ENCODE data around the gene LEMD2.

The LEMD2 gene

DNA sequence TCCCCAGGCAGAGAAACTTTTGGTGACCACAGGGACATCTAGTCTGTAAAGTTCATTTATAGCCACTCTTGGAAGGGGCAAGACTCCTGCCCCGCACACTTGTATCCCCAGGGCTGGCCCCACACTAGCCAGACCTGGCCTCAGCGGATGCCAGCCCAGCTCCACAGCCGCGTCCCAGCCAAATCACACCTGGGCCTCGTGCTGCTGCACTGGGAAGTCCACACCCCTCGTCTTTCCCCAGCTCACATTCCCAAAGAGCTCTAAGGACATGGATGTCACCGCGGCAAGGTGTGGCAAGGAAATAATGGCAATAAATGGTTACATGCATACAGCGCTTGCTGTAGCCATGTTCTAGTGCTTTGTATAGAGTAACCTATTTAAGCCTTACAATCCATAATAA is 50.8 kb downstream of the LEMD2 start:
- no peak for DNase-seq (ENCODE audit: low read depth)

DNA sequence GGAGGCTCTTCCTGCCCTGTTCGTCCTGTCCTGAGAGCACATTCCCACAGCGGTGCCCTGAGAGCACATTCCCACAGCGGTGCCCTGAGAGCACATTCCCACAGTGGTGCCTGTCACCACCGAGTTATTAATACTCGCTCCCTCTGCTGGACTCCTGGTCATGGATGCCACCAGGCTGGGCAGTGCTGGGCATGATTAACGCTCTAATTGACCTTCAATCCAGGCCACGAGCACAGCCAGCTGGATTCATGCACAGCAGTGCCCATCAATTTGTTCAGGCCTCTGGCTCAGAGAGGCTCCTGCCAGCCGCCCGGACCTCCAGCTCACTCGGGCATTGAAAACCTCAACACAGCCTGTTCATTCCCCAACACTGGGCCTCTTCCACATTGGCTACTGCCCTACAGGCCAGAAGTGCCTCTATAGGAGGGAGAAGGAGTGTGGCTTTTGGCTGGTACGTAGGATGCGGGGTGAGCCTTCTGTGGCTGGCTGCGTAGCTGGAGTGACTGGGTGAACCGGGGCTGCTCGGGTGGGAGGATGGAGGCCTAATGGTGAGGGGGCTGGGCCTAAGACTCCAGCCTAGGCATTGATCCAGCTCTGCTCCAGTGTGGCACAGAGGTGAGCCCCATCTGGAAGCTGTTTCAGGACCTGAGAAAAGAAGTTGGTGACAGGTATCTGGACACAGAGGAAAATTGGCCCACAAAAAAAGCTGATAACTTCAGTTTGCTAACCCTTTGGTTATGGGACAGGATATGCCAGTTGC is 51.5 kb downstream of the LEMD2 start:
- no peak for DNase-seq (ENCODE audit: low read depth)

DNA sequence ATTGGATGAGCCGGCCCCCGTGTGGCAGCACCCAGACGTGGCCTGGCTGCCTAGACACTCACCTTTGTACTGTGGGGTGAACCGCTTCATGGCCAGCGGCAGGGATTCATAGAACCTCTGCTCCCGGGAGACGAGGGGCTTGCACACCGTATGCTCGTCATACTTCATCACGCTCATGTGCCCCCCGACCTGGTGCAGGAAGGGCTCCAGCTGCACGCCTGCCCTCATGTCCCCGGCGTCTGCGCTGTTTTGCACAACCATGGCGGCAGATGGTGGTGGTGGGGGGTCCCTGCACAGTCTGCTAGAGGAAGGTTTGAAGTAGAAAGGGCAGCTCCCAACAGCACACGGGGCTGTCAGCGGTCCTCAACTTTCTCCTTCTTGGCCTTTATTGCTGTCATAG is 53.7 kb downstream of the LEMD2 start:
- DNase-seq (ENCODE audit: low read depth): no peak

DNA sequence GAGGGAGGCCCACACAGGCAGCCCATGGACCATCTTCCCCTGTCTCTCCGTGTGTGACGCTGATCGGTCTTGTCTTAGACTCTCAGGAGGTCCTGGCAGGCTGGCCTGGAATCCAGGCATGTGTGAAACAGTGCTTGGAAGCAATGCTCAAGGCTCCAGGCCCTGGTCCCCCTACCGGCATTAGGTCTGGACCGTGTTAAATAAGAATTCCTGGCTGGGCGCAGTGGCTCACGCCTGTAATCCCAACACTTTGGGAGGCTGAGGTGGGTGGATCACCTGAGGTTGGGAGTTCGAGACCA is 55.3 kb downstream of the LEMD2 start:
- no peak for DNase-seq (ENCODE audit: low read depth)

DNA sequence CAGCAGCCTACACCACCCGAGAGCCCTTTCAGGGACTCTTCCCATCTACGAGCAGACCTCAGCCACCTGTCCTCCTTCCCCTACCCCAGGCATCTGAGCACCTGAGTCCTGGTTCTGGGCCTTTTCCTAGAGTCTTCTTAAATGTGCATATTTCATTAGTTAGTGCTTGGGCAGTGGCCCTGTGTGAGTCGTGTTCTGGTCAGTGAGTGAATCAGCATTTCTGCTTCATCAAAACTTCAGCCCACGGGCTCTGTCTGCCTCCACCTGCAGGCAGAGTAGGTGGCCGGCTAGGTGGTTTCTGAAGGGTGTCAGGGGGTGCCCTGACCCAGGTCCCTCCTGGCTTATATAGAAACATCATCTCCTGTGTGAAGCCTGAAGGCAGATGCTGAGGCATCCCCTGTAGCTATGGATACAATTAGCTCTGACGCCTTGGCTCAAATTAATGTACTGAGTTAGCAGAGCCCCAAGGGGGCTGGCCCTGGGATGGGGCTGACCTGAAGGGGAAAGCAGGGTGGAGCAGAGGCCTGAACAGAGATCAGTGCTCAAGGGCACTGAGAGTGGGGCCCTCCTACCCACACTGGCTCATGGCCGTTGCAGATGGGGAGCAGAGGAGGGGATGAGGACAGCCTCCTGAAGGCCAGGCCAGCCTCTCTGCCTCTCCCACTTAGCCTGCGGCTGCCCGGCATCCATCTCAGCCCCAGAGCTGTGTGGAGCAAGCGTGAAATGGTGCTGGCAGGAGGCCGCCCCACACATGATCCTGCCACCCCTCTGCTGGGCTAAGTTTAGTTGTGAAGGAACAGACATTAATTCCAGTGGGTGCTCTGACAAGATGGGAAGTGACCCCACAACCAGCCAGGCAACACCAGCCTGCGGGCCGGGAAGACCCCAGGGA is 55.9 kb downstream of the LEMD2 start:
- DNase-seq (ENCODE audit: low read depth): no peak

DNA sequence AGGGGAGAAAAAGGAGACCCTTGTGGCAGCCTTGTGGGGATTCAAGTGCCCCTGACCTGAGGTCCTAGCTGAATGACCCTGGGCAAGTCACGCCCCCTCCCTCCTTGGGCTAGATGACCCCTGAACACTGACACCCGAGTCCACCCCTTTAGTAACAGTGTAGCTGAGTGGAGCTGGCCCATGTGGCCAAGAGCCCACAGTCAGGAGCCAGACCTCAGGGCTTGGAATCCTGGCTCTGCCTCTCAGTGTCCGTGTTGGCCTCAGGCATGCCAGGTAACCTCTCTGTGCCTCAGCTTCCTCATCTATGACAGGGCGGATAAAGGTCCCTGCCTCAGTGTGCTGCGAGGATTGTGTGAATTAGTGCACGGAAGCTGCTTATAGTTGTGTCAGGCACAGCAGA is 56.5 kb downstream of the LEMD2 start:
- DNase-seq (ENCODE audit: low read depth): no peak

DNA sequence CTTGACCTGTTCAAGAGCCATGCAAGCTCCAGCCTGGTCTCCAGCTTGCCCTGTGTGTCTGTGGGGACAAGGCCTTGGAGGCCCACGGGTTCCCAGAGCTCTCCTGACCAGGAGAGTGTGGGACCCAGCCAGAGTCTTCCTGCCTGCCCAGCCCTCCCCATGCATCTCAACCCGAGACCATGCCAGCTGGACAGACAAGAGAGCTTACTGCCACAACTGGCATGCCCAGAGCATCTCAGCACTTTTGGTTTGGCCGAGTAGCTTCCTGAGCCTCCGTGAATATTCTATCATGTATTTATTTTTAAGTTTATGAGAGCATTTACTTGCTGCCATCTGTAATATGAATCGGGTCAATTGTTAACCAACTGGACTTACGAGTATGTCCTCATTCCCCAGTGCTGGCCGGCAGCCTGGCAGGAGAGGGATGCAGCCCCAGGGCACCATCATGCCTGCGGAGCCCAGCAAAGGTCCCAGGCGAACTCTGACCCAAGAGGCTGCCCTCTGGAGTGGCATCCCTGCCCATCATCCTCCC is 57.1 kb downstream of the LEMD2 start:
- DNase-seq (ENCODE audit: low read depth): no peak

DNA sequence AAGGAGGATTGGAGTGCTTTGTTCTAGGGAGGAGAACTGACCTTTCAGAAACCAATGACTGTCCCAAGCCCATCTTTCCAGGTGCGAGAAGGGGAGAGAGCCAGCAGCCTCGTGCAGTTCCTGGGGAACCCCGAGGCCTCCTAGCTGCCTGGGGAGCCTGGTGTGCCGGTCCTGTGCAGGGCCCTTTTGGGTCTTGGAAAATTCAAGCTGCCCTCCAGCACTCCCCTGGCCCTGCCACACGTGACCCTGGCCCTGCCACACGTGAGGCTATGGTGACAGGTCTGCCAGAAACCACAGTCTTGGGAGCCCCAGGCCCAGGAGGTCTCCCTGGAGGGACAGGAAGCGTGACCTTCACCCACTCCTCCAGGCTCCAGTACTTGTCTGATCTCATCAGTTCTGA is 57.9 kb downstream of the LEMD2 start:
- no peak for DNase-seq (ENCODE audit: low read depth)

DNA sequence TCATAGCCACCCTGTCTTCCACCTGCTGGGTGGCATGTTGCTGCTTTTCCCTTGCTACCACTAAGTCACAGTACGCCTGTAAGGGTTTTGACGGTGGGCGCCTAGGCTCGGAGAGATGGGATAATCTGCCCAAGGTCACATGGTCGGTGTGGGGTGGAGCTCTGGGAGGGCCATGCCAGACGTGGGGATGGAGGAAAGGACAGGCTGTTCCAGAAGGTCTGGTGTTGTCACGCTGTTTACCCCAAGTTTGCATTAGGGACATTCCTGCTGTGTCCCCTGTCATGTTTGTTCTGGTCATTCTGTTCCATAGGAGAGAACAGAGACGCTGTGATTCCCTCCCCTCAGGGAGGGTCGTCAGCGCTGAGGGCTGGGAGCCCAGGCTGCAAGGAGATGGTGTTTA is 58.3 kb downstream of the LEMD2 start:
- no peak for DNase-seq (ENCODE audit: low read depth)

DNA sequence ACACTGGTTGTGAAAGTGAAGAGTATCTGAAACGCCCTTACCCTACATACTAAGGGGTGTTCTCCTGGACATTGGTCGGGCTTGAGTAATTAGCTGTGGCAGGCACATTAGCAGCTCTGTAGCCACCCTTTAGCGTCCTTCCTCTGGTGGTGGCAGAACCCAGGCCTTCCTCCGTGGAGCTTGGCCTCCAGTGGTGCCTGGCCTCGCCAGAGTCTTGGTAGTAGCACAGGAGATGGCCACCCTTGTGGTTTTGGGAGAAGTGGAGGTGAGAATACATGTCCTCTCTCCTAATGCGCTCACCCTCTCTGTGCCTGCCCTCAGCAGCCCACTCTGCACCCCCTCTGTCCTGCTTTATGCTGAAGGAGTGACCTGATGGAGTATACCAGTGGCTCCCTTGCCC is 59.9 kb downstream of the LEMD2 start:
- no peak for DNase-seq (ENCODE audit: low read depth)

DNA sequence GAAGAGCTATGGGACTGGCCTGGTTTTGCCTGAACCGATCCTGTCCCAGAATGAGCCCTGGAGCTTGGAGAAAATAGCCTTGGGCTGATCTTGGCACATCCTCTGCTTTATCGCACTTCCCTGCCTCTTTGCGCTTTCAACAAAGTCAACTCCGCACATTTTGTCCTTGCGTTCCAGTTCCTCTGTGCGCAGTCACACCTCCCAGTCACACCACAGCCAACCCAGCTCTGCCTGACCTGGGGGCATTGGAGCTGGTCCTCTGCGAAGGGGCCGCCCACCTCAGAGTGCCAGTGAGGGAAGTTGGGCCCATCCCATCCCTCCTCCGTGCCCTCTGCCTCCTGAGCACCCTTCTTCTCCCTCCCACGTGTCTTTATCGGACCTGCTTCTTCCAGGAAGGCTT is 60.5 kb downstream of the LEMD2 start:
- DNase-seq (ENCODE audit: low read depth): no peak

DNA sequence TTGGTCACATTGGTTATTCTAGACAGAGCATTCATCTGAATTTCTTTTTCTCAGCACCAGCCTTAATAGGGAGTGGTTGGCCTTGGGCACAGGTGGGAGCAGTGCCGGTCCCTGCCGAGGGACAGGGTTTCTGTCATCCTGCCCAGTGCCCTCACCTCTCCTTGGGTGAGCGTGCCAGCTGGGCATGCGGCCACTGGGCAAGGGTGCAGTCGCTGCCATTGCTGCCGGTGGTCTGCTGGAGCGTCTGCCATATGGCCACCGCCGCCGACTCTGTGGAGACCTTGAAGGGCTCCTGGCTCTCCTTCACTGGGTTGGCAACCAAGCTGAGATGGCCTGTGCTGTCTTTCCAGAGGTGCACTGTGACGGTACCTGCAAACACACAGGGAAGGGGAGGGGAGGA is 61.0 kb downstream of the LEMD2 start:
- DNase-seq (ENCODE audit: low read depth): no peak

DNA sequence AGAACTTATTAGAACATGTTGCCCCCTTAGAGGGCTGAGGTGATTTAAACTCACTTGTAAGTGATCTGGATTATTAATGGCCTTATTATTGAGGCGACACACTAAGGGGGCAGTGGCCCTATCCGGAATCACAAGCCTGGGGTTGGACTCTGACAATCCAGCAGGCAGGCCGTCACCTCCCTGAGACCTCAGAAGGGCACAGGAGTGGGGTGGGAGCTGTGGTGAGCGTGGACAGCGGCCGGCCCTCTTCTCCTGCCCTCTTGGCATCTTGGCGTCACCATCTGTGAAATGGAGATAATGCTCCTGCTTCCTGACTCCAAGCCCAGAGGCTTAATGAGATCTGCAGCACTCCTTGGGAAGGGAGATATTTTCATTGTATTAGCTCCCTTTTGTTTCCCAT is 61.8 kb downstream of the LEMD2 start:
- DNase-seq (ENCODE audit: low read depth): no peak

DNA sequence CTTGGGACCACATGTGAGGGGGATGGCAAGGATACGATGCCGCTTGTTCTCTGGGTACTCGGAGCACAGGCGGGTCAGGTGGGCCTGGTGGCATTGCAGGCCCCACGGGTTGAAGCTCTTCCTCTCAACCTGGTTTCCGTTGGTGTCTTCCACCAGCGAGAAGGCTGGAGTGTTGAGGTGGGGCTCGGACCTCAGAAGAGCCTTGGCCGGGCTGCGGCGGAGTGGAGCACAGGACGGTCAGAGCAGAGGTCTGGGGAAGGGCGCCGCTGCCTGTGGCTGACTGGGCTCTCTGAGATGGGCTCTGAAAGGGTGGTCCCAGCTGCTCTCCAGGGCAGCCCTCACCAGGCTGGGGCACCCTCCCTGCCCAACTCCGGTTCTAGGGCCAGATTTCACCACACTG is 62.2 kb downstream of the LEMD2 start:
- no peak for DNase-seq (ENCODE audit: low read depth)

DNA sequence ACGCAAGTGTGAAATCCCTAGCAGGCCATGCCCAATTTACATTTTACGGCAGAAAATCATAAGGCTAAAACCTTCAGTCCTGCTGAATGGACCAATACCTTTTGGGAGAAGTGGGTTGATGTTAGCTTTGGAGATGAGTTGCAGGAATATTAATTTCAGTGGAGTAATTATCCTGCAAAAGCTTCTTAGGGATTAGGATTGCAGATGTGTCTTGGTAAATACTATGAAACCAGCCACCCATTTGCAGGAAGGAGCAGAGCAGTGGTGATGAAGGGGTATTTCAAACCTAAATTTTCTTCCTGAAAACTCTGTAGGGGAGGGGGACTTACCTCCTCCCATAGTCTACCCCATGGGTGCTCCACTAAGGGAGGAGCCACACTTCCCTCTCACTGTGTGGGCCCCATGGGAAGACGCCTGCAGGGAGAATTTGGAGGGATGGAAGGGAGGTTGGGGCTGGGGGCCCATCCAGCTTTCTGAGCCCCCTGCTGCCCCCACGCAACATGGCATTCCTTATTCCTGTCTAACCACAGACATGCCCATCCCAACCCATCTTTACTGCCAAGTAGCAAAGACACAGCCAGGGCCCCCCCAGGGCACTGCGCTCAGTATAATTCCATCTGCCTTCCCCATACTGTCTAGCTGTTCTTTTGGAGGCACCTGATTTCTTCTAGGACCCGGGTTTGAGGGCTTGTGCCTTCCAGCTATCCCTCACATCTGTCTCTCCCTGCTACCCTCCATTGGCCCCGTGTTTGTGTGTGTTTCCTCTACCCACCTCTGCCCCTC is 62.8 kb downstream of the LEMD2 start:
- DNase-seq (ENCODE audit: low read depth): no peak

DNA sequence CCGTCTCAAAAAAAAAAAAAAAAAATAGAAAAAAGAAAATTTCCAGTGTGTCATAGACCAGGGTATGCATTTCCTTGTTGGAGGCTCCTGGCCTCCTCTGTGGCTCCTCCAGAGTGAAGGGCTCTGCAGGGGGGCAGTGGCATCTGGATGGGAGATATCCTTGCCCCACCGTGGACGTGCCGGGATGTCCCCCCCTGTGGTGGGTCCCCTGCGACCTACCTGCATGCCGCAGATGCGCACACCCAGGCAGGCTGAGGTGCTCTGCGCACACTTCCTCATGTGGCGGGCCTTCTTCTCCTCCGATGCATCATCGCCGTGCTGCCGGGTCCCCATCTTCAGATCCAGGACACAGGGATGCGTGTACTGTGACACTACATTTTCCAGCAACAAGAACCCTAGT is 63.7 kb downstream of the LEMD2 start:
- DNase-seq (ENCODE audit: low read depth): no peak

DNA sequence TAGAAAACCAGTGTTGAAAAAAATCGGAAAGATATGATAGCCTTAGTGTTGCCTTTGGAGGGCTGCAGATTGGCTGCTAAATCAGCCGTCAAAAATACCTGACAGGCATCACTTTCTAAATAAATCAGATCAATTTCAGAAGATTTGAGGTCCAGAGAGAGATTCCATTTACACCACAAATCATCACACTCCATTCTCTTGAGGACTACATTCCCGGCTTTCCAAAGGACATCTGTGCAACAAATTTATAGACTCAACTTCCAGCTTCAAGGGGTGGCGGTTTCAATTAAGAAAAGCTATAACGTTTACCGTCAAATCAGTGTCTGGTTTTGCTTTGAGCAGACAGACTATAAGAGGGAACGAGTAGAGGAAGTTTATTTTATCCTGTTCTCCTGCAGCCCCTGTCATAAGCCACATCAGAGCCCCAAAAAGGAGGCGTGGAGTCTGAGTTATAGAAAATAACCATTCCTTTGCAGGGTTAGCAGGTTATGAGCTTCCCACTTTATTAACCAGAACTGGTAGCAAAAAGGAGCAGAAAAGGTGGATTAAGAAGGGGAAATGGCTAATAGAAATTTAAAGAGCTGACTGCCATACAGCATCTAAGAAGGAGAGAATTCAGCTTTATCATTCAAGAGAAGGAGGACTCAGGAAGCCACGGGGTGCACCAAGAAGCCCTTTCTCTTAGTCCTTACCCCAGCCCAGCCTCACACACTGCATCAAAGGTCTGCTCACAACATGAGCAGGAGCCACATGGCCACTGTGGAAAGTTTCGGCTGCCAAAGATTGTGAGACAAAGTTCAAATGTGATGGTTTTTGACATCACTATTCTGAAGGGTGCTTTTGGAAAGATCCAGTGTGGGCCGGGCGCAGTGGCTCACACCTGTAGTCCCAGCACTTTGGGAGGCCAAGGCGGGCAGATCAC is 64.6 kb downstream of the LEMD2 start:
- DNase-seq (ENCODE audit: low read depth): no peak

DNA sequence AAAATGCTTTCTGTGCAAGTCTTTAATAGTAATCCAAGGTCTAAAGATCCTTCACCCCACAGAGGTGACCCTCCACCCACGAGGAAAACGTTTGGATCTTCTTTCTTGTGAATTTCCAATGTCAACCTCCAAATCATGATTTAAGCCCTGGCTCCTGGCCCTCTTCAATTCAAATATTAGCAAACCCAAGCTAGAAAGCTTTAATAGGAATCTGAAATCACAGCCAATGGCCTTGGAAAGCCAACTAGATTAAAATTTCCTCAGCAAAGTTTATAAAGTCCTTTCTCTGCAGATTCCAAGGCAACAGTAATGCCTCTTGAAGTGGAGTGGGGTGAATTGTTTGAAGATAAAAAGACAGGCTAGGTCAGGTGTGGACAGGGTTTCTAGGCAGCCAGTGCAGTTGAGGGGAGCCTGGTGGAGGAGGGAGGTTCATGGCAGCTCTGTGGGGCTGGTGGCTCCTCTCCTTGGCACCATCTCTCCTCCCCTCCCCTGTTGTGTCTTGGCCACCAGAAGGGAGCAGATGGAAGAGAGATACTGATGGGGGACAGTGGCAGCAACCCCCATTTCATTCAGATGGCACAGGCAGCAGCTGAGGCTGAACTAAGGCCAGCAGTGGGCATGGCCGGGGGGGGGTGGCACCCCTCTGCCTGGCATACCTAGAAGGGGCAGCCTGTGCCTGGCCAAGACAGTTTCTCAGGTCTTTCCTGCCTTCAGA is 65.4 kb downstream of the LEMD2 start:
- no peak for DNase-seq (ENCODE audit: low read depth)

DNA sequence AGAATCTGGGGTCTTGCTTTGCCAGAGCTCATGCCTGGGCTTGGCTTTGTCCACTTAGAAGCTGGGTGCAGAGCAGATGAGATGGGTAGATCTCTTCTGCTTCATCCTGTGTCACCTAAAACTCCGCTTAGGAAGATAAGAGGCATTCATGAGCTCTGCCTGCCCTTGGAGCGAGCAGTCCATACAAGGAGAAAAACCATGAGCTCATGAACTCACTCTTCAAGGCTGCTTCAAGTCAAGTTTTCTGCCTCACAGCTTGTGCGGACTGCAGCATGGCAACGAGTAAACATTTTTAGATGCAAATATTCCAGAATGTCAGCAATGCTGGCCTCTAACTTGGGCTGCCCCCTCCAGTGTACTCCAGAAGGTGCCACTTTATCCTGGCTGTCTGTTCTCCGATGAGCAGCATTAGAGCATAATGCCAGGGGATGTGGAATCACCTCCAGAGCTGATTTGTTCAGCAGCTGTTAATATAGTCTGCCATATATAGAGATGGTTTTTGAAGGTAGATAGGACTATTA is 66.8 kb downstream of the LEMD2 start:
- no peak for DNase-seq (ENCODE audit: low read depth)

DNA sequence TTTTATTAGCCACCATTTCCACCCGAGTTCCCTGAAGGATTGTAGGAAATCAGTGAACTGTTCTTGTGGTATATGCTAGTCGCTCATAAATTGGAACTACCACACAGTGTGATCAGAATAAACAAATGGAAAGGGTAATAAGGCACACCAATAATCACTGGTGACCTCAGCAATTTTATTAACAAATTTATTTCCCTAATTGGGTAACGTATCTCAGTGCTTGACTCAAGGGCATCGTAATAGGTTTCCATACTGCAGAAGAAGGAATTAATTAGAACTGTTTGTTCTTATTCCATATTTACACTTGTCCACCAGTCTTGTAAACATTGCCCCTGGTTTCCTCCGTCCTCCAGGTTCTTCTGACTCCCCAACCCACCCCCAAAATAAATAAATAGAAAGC is 67.4 kb downstream of the LEMD2 start:
- DNase-seq (ENCODE audit: low read depth): no peak
